OCI-LY7 (cell line): Measurements from ENCODE around the gene ZNF529. TPM values are rescaled to one million over a fixed set of nuclear protein-coding genes. Genes with fewer than 3 reads are reported as not detected.

ENCODE experiments used
- BruUV-seq: library from RNA; stranded (reverse); fragments of 400-500 nt; replicated peaks from 2 replicates; lab custom pipeline; 2021; lab: Mats Ljungman, UMichigan
- CTCF ChIA-PET: fragments of 300-600 bp; sonication (Branson Sonifier 250); formaldehyde crosslinking; loops from one replicate; lab custom pipeline; 2022; ENCODE audit warnings: antibody characterized with exemption; ENCODE audit not compliant: unreplicated experiment; lab: Charles Lee
- POLR2A ChIA-PET: fragments of 300-600 bp; sonication (Branson Sonifier 250); formaldehyde crosslinking; loops from one replicate; lab custom pipeline; 2022; ENCODE audit warnings: antibody characterized with exemption; lab: Charles Lee
- DNase-seq: peaks from one replicate; pipeline ENCODE4 v3.0.0-alpha.2; 2015; ENCODE audit warnings: low spot score
- H2AFZ ChIP-seq: fragments of 200-600 bp; sonication (generic), shearing (Covaris generic); 2 replicates; pipeline ENCODE4 v1.6.1; 2014; ENCODE audit warnings: mild to moderate bottlenecking, antibody characterized with exemption, low read length, moderate library complexity
- H3K27ac ChIP-seq: fragments of 200-600 bp; sonication (generic); 2 replicates; pipeline ENCODE4 v1.5.1; 2014; ENCODE audit warnings: mixed run types, low read depth, mild to moderate bottlenecking, moderate library complexity, low read length, inconsistent platforms; ENCODE audit not compliant: poor library complexity, severe bottlenecking
- H3K36me3 ChIP-seq: fragments of 200-600 bp; sonication (generic); 2 replicates; pipeline ENCODE4 v1.6.1; 2014; ENCODE audit warnings: mild to moderate bottlenecking, antibody characterized with exemption, low read length, moderate library complexity, mixed read lengths; ENCODE audit not compliant: insufficient read depth
- H3K4me1 ChIP-seq: fragments of 200-600 bp; sonication (generic); 2 replicates; pipeline ENCODE4 v1.5.1; 2014; ENCODE audit warnings: mild to moderate bottlenecking, low read length; ENCODE audit not compliant: insufficient read depth, poor library complexity, severe bottlenecking
- H3K4me2 ChIP-seq: fragments of 200-600 bp; sonication (generic); 2 replicates; pipeline ENCODE4 v1.6.1; 2014; ENCODE audit warnings: mild to moderate bottlenecking, low read length
- H3K4me3 ChIP-seq: fragments of 200-600 bp; sonication (generic); 2 replicates; pipeline ENCODE4 v1.5.1; 2014; ENCODE audit warnings: mild to moderate bottlenecking, low read depth, low read length; ENCODE audit not compliant: poor library complexity, severe bottlenecking
- H3K79me2 ChIP-seq: fragments of 200-600 bp; sonication (generic); 2 replicates; pipeline ENCODE4 v1.6.1; 2016; ENCODE audit warnings: low read depth, mild to moderate bottlenecking, low read length, moderate library complexity, mixed read lengths; ENCODE audit not compliant: insufficient read depth
- H3K9me2 ChIP-seq: fragments of 200-600 bp; sonication (generic); 2 replicates; pipeline ENCODE4 v1.6.1; 2016; ENCODE audit warnings: mild to moderate bottlenecking, low read length, mixed read lengths; ENCODE audit not compliant: insufficient read depth
- H3K9me3 ChIP-seq: fragments of 200-600 bp; sonication (generic); 2 replicates; pipeline ENCODE4 v1.6.1; 2014; ENCODE audit warnings: mild to moderate bottlenecking, mixed run types, low read length, mixed read lengths
- H4K20me1 ChIP-seq: fragments of 200-600 bp; sonication (generic); 2 replicates; pipeline ENCODE4 v1.6.1; 2014; ENCODE audit warnings: mild to moderate bottlenecking, antibody characterized with exemption, low read length, moderate library complexity, mixed read lengths; ENCODE audit not compliant: insufficient read depth
- CTCF ChIP-seq: fragments of 200-600 bp; sonication (generic); conservative IDR thresholded peaks from 2 replicates; pipeline ENCODE4 v1.5.1; 2014; ENCODE audit warnings: mild to moderate bottlenecking, antibody characterized with exemption, low read length, moderate library complexity, mixed read lengths
- EZH2phosphoT487 ChIP-seq: fragments of 200-600 bp; sonication (generic); IDR thresholded peaks from 2 replicates; pipeline ENCODE4 v1.6.1; 2018; ENCODE audit warnings: low read depth, borderline replicate concordance, mild to moderate bottlenecking, mixed run types, antibody characterized with exemption, low read length, moderate library complexity, mixed read lengths
- intact Hi-C: fragments of 100-400 bp; cut with micrococcal nuclease; formaldehyde crosslinking; loops from one replicate; pipeline ENCODE4 v1.10.0; 2022; ENCODE audit not compliant: unreplicated experiment
- total RNA-seq, 2 experiments: library from RNA; depleted of rRNA in 1 of 2; stranded (reverse); fragments of >200 nt in 1 of 2; shearing (Covaris generic) in 1 of 2; gene quantifications; 2 replicates each; pipeline ENCODE4 v1.2.3, GENCODE V29; 2014 to 2022

ZNF529 gene
- total RNA-seq, 2 experiments from 2014 or later: 11.6 to 13.4 TPM

GRCh38 chr19:36524617-36525016, 48.5 kb downstream of the ZNF529 start:
- no peak for DNase-seq
- Histone ChIP-seq H4K20me1 (no peaks in the 10 kb centered on the region), H3K9me3 (peaks cover 8% of the 10 kb centered on the region; the same call in 1 of the 2 replicates), H3K79me2 (peaks cover 44% of the 10 kb centered on the region; the same call in 1 of the 2 replicates), H3K9me2 (no peaks in the 10 kb centered on the region), H3K4me1 (peaks cover 17% of the 10 kb centered on the region), H3K27ac (no peak overlapping the region), H3K4me3 (no peak overlapping the region), H3K36me3 (peaks cover 52% of the 10 kb centered on the region), H3K4me2 (no peak overlapping the region), H2AFZ (no peak overlapping the region)
- TF ChIP-seq EZH2phosphoT487 (no peak), CTCF (no peak)
- POLR2A ChIA-PET: no interaction called here
- intact Hi-C loops: loop anchor here (5.0 kb wide), 2 partner anchors 163 to 848 kb away; partner anchors contain the start of genes ZNF527 and ZNF567
- CTCF ChIA-PET: no interaction called here
- BruUV-seq: no TSS peak

- TF ChIP-seq EZH2phosphoT487: no peak
- no peak for TF ChIP-seq CTCF
- no TSS peak for BruUV-seq
- H3K36me3 ChIP-seq: peaks cover 67% of the 10 kb centered on the region
- intact Hi-C loops: no loop called here
- H3K79me2 ChIP-seq: peaks cover 4% of the 10 kb centered on the region; the same call in 1 of the 2 replicates
- no peaks in the 10 kb centered on the region for H3K9me2 ChIP-seq
- H3K4me1 ChIP-seq: no peaks in the 10 kb centered on the region
- no peak overlapping the region for H3K27ac ChIP-seq
- no peak overlapping the region for H3K4me3 ChIP-seq
- no peak for DNase-seq
- H3K4me2 ChIP-seq: no peak overlapping the region
- peaks cover 63% of the 10 kb centered on the region for H3K9me3 ChIP-seq
- ChIA-PET CTCF (no interaction called here), POLR2A (no interaction called here)
- no peaks in the 10 kb centered on the region for H4K20me1 ChIP-seq
- no peak overlapping the region for H2AFZ ChIP-seq
These were observed 59.0 kb downstream of the ZNF529 start for GRCh38 chr19:36514012-36514612.

- Histone ChIP-seq H3K27ac (no peak overlapping the region), H3K4me2 (no peak overlapping the region), H3K9me3 (peaks cover 20% of the 10 kb centered on the region; the same call in 1 of the 2 replicates), H3K4me1 (no peaks in the 10 kb centered on the region), H4K20me1 (no peaks in the 10 kb centered on the region), H3K79me2 (no peaks in the 10 kb centered on the region), H2AFZ (no peak overlapping the region), H3K36me3 (peaks cover 9% of the 10 kb centered on the region), H3K9me2 (no peaks in the 10 kb centered on the region), H3K4me3 (no peak overlapping the region)
- POLR2A ChIA-PET: interaction anchor here (0.7 kb wide), 1 partner anchor 33 kb away, joined by 3 read pairs; no protein-coding TSS in a partner anchor
- CTCF ChIA-PET: no interaction called here
- DNase-seq: no peak
- BruUV-seq: no TSS peak
- intact Hi-C loops: no loop called here
- TF ChIP-seq EZH2phosphoT487 (no peak), CTCF (no peak)
These were observed 64.8 kb downstream of the ZNF529 start for GRCh38 chr19:36508325-36508724.
